HEK293 (cell line): Measurements from ENCODE around the gene LDLRAD2.

ENCODE experiments used
- CTCF ChIA-PET: fragments of 350-600 bp; formaldehyde crosslinking; extraction: SDS; loops from one replicate; lab custom pipeline; 2021; ENCODE audit warnings: antibody characterized with exemption; lab: Yijun Ruan, JAX
- POLR2A ChIA-PET: fragments of 300-600 bp; formaldehyde crosslinking; extraction: SDS; loops from one replicate; lab custom pipeline; 2020; ENCODE audit warnings: antibody characterized with exemption, inconsistent platforms; lab: Yijun Ruan, JAX
- H3K27ac ChIP-seq: fragments of 200-500 bp; sonication (Bioruptor generic); 2 replicates; pipeline ENCODE4 v1.5.1; 2014; ENCODE audit warnings: low read depth, low read length, control low read depth, inconsistent platforms; ENCODE audit errors: extremely low read depth
- H3K36me3 ChIP-seq, 2 experiments: fragments of 200-500 bp in 1 of 2; sonication (Bioruptor generic) in 1 of 2; 1 replicate in 1 of 2; 2 replicates in 1 of 2; pipeline ENCODE4 v1.5.1; 2014 to 2017; ENCODE audit warnings: inconsistent platforms in 2 of 2, low read length in 2 of 2; ENCODE audit not compliant: control insufficient read depth in 2 of 2, insufficient read depth in 1 of 2
- H3K4me1 ChIP-seq: fragments of 200-500 bp; sonication (Bioruptor generic); 2 replicates; pipeline ENCODE4 v1.5.1; 2014; ENCODE audit warnings: mild to moderate bottlenecking, low read length, inconsistent platforms; ENCODE audit not compliant: control insufficient read depth, insufficient read depth
- H3K4me3 ChIP-seq: 2 replicates; pipeline ENCODE4 v1.5.1; 2011; ENCODE audit warnings: low read depth, mild to moderate bottlenecking, control low read depth, low read length, moderate library complexity
- H3K9me3 ChIP-seq: fragments of 200-500 bp; sonication (Bioruptor generic); 2 replicates; pipeline ENCODE4 v1.5.1; 2014; ENCODE audit warnings: low read depth, low read length, inconsistent platforms; ENCODE audit not compliant: control insufficient read depth, insufficient read depth
- GLIS1 ChIP-seq: fragments of 450-650 bp; formaldehyde crosslinking; IDR thresholded peaks from 2 replicates; pipeline ENCODE4 v1.5.1; 2016; ENCODE audit warnings: missing biosample characterization, missing genetic modification characterization
- KLF1 ChIP-seq: fragments of 450-650 bp; formaldehyde crosslinking; IDR thresholded peaks from 2 replicates; pipeline ENCODE4 v1.5.1; 2016; ENCODE audit warnings: missing biosample characterization, missing genetic modification characterization
- KLF9 ChIP-seq: fragments of 450-650 bp; formaldehyde crosslinking; IDR thresholded peaks from 2 replicates; pipeline ENCODE4 v1.5.1; 2016; ENCODE audit warnings: missing biosample characterization, missing genetic modification characterization, low read depth
- REST ChIP-seq: fragments of 450-650 bp; formaldehyde crosslinking; IDR thresholded peaks from 2 replicates; pipeline ENCODE4 v1.5.1; 2016; ENCODE audit warnings: missing biosample characterization, missing genetic modification characterization
- ZBTB1 ChIP-seq: fragments of 450-650 bp; formaldehyde crosslinking; IDR thresholded peaks from 2 replicates; pipeline ENCODE4 v1.5.1; 2016; ENCODE audit warnings: missing biosample characterization, missing genetic modification characterization
- ZFHX2 ChIP-seq: fragments of 450-650 bp; formaldehyde crosslinking; conservative IDR thresholded peaks from 2 replicates; pipeline ENCODE4 v1.5.1; 2016; ENCODE audit warnings: missing biosample characterization, missing genetic modification characterization
- ZNF121 ChIP-seq: fragments of 450-650 bp; formaldehyde crosslinking; IDR thresholded peaks from 2 replicates; pipeline ENCODE4 v1.5.1; 2016; ENCODE audit warnings: missing biosample characterization, missing genetic modification characterization
- ZNF18 ChIP-seq: fragments of 450-650 bp; formaldehyde crosslinking; IDR thresholded peaks from 2 replicates; pipeline ENCODE4 v1.5.1; 2016; ENCODE audit warnings: missing biosample characterization, missing genetic modification characterization
- ZNF302 ChIP-seq: fragments of 450-650 bp; formaldehyde crosslinking; IDR thresholded peaks from 2 replicates; pipeline ENCODE4 v1.5.1; 2016; ENCODE audit warnings: missing biosample characterization, missing genetic modification characterization, low read depth
- ZNF324 ChIP-seq: fragments of 450-650 bp; formaldehyde crosslinking; IDR thresholded peaks from 2 replicates; pipeline ENCODE4 v1.5.1; 2016; ENCODE audit warnings: missing biosample characterization, missing genetic modification characterization
- ZNF362 ChIP-seq: fragments of 450-650 bp; formaldehyde crosslinking; IDR thresholded peaks from 2 replicates; pipeline ENCODE4 v1.5.1; 2016; ENCODE audit warnings: missing biosample characterization, missing genetic modification characterization
- ZNF394 ChIP-seq: fragments of 450-650 bp; formaldehyde crosslinking; IDR thresholded peaks from 2 replicates; pipeline ENCODE4 v1.5.1; 2016; ENCODE audit warnings: missing biosample characterization, missing genetic modification characterization, mild to moderate bottlenecking, moderate library complexity, borderline replicate concordance
- ZNF488 ChIP-seq: fragments of 450-650 bp; formaldehyde crosslinking; IDR thresholded peaks from 2 replicates; pipeline ENCODE4 v1.5.1; 2016; ENCODE audit warnings: missing biosample characterization, missing genetic modification characterization
- ZNF555 ChIP-seq: fragments of 450-650 bp; formaldehyde crosslinking; conservative IDR thresholded peaks from 2 replicates; pipeline ENCODE4 v1.5.1; 2017; ENCODE audit warnings: missing biosample characterization, mild to moderate bottlenecking, missing genetic modification characterization, inconsistent platforms
- ZNF654 ChIP-seq: fragments of 450-650 bp; formaldehyde crosslinking; IDR thresholded peaks from 2 replicates; pipeline ENCODE4 v1.5.1; 2016; ENCODE audit warnings: low read depth, missing biosample characterization, missing genetic modification characterization
- ZNF837 ChIP-seq: fragments of 450-650 bp; formaldehyde crosslinking; IDR thresholded peaks from 2 replicates; pipeline ENCODE4 v1.5.1; 2016; ENCODE audit warnings: missing biosample characterization, missing genetic modification characterization
- ZSCAN23 ChIP-seq: fragments of 450-650 bp; formaldehyde crosslinking; IDR thresholded peaks from 2 replicates; pipeline ENCODE4 v1.5.1; 2016; ENCODE audit warnings: missing biosample characterization, missing genetic modification characterization

LDLRAD2 gene

GRCh38 chr1:21828506-21829210, 16.6 kb downstream of the LDLRAD2 start:
- ChIA-PET POLR2A (interaction anchor here (0.5 kb wide), 1 partner anchor 9 kb away, joined by 7 read pairs; no protein-coding TSS in a partner anchor), CTCF (no interaction called here)
- TF ChIP-seq ZSCAN23 (tag by site-specific recombination) (no peak), ZNF555 (no peak)
- Histone ChIP-seq H3K4me3 (no peak overlapping the region), H3K36me3 (peaks cover 0 to 59% of the 10 kb centered on the region in 2 experiments; a peak in 1 of 3 replicates), H3K4me1 (no peaks in the 10 kb centered on the region), H3K27ac (no peak overlapping the region), H3K9me3 (no peaks in the 10 kb centered on the region)

GRCh38 chr1:21829294-21829693, 17.2 kb downstream of the LDLRAD2 start:
- Histone ChIP-seq H3K4me1 (no peaks in the 10 kb centered on the region), H3K36me3 (peaks cover 0 to 62% of the 10 kb centered on the region in 2 experiments; a peak in 1 of 3 replicates), H3K9me3 (no peaks in the 10 kb centered on the region), H3K4me3 (no peak overlapping the region), H3K27ac (no peak overlapping the region)
- CTCF ChIA-PET: no interaction called here
- TF ChIP-seq ZNF394 (tag by site-specific recombination) (no peak), GLIS1 (no peak), ZNF654 (tag by site-specific recombination) (no peak), ZNF362 (tag by site-specific recombination) (no peak), ZNF121 (tag by site-specific recombination) (no peak), ZNF18 (tag by site-specific recombination) (no peak), KLF1 (tag by site-specific recombination) (no peak), ZNF324 (no peak), REST (tag by site-specific recombination) (no peak), ZBTB1 (tag by site-specific recombination) (no peak), ZNF302 (tag by site-specific recombination) (no peak), ZNF488 (tag by site-specific recombination) (no peak), ZNF837 (tag by site-specific recombination) (no peak), KLF9 (tag by site-specific recombination) (no peak), ZFHX2 (tag by site-specific recombination) (no peak)
- POLR2A ChIA-PET: no interaction called here
